Hematopoietic multipotent progenitor cell treated with erythropoietin and hydrocortisone succinate and interleukin-3 and kit ligand, for 8 days (in vitro differentiated cells): Measurements from ENCODE around the gene PIEZO2.
A peak's percentile ranks its signal among the peaks of the same experiment; 100 is the strongest.
"Not testable (repeated sequence)": the region's sequence is repeated elsewhere in the genome, so short reads cannot be mapped to it uniquely, and the experiment has no call there.

Experiments used
- DNase-seq: peaks from one replicate; pipeline ENCODE4 v3.0.0-alpha.2; 2015

PIEZO2 gene

DNA sequence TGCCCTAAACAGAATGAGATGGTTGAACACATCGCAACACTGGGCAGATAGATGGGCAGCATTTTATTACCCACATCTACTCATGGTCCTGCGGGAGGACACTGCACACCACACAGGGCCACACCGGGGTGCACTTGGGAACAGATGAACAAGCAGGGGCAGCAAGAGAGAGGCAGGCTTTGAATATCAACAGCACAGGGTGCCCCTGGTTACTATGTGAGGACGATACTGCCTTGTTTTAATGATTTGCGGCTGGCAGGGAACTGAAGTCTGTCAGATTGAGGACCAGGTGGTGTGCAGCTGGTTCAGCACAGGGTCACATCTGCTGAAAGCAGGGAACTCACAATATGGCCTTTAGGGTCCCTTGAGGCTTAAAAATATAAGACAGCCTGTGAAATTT, 195.7 kb downstream of the PIEZO2 start:
- no peak for DNase-seq

- DNase-seq, result no peak
Observed at GRCh38 chr18:10951631-10952544, 197.5 kb downstream of the PIEZO2 start.

GRCh38 chr18:10950876-10951630, 198.3 kb downstream of the PIEZO2 start:
- DNase-seq, result no peak

- DNase-seq, result no peak
Observed at GRCh38 chr18:10950080-10950875, 199.1 kb downstream of the PIEZO2 start.

GRCh38 chr18:10949655-10950054, 199.7 kb downstream of the PIEZO2 start:
- peak; percentile 17 for DNase-seq

DNA sequence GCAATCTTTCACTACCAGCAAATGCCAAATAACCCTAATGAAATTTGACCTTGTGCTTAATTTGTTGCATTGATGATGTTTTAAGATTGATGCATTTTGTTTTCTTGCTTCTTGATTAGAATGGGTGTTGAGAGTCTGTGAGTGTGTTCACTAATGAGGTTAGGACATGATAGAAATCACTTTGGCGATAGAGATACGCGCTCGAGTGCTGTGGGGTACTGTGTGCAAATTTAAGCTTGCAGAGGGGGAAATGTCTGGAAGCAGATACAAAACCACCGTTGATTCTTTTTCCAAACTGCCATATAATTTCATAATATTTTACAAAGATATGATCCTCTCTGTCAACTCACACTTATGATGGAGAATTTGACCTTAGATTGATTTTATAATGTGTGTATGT, 200.9 kb downstream of the PIEZO2 start:
- no peak for DNase-seq

GRCh38 chr18:10946058-10946457, 203.3 kb downstream of the PIEZO2 start:
- no peak for DNase-seq

DNA sequence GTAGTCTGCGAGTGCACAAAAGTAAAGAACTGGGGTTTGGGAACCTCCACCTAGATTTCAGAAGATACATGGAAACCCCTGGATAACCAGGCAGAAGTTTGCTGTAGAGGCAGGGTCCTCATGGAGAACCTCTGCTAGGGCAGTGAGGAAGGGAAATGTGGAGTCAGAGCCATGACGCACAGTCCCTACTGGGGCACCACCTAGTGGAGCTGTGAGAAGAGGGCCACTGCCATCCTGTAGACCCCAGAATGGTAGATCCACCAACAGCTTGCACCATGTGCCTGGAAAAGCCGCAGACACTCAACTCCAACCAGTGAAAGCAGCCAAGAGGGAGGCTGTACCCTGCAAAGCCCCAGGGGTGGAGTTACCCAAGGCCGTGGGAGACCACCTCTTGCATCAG, 206.4 kb downstream of the PIEZO2 start:
- no peak for DNase-seq

DNA sequence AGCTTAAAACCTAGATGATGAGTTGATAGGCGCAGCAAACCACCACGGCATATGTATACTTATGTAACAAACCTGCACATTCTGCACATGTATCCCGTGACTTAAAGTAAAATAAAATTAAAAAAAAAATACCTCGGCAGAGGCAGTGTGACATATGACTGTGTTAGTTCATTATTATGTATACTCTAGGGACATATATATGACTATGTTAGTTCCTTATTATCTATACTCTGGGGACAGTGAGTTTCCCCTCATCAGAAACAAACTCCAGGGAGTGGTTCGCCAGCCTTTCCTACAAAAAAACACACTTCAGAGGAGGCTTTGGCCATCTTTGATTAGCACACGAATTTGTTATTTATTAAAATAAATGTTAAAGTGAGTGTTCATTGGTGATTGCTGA, 209.5 kb downstream of the PIEZO2 start:
- no peak for DNase-seq

DNA sequence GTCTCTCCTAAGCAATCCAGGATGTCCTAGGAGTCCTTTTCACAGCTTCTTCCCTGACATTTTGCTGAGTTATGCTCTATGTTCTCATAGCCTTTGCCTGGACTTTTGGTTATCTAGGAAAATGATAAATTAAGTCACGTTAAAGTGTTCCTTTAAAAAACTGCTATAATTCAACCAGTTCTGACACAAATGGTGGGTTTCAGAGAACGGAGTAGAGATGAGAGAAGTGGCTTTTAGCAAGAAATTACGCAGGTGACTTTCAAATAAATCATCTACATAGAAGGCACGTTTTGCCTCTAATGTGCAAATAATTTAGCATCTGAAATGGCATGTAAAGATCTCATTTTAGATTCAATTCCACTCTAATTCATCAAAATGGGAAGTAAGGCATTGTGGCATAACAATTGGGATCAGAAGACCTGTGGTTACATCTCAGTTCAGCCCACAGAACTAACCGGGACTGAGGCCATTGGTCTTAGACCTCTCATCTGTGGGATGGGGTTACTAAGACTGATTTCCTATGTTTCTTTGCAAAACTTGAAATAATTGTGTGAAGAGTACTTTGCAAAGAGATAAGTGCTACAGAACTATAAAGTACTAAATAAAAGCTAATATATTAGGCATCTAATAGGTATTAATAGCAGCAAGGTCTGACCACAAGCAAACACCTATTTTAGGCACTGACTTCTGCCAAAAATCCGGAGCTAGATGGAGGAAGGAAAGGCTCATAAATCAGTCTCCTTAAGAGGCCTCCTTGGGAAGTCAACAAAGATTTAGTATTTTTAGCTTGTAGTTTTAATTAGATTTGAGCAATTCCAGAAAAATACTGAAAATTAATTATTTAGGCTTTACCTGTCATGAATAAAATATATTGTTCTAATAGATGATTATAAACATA, 211.4 kb downstream of the PIEZO2 start:
- DNase-seq, result no peak

GRCh38 chr18:10936176-10937053, 213.0 kb downstream of the PIEZO2 start:
- no peak for DNase-seq

DNA sequence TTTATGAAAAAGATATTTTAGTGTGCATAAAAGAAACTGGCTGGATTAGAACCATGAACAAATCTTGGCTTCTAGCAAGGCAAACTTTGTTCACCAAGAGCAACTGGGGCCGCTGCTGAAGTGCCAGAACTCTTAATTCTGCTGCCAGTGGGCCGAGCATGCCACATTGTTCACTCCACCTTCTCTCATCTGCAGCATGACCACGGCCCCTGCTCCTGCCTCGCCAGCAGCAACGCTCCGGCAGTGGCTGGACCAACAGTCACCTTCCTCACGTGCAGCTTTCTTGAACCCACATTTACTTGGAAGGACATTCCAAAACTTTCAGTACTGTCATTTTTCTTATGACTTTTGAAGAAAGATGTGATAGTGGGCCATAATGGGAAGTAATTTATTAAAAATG, 213.8 kb downstream of the PIEZO2 start:
- no peak for DNase-seq

GRCh38 chr18:10933648-10934047, 215.7 kb downstream of the PIEZO2 start:
- DNase-seq, result not testable (repeated sequence)

- DNase-seq, result no peak
Observed at GRCh38 chr18:10930076-10930475, 219.3 kb downstream of the PIEZO2 start.

DNA sequence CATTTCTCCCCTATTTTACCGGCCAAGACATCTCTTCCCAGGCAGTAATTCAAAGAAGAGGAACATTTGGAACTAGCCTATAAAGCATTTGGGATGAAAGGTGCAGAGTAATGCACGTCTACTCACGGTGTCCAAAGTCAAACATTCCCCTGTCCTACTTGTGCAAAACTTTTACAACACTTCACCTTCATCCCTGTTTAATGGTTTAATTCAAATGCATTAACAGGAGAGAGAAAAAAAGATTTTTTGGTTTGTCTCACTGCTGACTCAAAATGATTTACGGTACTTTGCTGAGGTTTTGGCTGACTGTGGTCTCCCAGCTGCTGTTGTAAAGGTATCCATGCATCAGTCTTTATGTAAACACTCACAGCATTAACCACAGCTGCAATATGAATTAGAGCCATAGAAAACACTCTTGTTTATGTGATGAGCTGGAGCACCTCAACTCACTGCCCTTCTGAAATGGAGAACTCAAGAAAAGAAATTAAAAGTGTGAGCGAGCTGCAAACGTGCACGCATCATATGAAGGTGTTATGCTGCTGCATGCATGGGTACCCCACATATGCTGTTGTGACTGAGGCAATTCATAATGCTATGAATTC, 220.5 kb downstream of the PIEZO2 start:
- DNase-seq, result no peak

GRCh38 chr18:10928011-10928771, 221.2 kb downstream of the PIEZO2 start:
- no peak for DNase-seq

DNA sequence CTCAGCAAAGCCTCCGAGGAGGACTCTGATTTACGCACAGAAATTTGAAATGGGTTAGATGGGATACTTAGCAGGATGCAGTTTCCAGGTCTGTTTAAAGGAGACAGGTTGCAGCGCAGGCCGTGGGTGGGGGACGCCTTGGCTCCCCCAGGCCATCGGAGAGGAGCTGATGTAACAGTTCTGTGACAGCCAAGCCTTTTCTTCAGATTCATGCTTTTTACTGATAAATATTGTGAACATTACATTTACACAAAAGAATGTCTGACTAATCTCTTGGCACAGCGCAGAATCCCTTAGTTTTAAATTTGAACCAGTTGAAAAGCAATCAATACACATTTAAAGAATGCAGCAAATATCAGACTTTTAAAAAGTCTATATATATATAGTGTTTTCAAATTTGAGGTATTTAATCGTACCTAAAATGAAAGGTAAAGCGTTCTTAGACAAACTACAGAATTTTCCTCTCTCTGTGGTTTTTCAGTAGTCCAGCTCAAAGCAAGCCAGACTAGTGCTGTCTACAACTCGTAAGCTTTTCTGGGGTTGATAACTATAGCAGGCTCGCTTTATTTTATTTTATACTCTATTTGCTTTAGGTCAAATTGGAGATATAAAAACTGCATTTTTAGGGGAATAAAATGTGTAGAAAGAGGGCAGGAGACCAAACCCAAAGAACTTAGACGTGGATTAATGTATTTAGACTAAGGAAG, 221.9 kb downstream of the PIEZO2 start:
- DNase-seq, result no peak

DNA sequence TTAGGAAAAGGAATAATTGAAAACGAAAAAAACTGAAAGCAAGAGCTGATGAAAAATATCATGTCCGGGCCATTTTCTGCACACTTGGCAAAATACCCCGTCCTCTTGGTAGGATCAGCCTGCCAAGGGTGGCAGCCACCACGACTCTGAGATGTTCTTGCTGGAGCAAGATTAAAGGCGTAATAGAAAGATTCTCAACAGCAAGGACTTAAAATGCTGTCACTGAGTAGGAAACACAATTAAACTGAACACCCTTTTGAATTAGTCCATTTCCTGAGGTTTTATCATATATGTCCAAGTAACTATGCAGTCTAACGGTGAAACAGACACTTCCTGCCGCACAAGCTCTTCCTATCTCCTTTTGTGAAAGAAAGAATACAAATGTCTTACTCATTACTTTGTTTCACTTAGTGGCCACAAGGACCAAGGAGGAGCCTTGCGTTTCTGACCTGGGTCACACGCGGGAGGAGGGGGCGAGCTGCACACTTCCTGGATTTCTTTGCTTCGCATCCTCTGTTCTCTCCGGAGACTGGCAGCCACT, 222.7 kb downstream of the PIEZO2 start:
- no peak for DNase-seq

- DNase-seq, result no peak
Observed at GRCh38 chr18:10924290-10924689, 225.1 kb downstream of the PIEZO2 start.
